ENCODE results near the gene MTA3.

DNA sequence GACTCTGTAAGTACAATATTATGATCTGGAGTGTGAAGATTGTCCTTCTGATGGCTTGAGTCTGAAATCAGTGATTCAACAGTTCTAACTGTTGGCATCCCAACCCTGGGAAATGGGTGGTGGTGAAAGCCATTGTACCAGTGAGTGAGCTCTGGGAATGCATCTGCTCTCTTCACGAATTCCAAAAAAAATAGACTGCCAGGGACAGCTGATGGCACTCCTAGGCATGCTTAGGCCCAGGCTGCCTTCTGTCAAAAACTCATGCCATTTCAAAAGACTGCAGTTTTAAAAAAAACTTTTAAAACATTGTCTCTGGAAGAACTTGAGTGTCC, 175.2 kb downstream of the MTA3 start:
- TF ChIP-seq, protein P1, sequence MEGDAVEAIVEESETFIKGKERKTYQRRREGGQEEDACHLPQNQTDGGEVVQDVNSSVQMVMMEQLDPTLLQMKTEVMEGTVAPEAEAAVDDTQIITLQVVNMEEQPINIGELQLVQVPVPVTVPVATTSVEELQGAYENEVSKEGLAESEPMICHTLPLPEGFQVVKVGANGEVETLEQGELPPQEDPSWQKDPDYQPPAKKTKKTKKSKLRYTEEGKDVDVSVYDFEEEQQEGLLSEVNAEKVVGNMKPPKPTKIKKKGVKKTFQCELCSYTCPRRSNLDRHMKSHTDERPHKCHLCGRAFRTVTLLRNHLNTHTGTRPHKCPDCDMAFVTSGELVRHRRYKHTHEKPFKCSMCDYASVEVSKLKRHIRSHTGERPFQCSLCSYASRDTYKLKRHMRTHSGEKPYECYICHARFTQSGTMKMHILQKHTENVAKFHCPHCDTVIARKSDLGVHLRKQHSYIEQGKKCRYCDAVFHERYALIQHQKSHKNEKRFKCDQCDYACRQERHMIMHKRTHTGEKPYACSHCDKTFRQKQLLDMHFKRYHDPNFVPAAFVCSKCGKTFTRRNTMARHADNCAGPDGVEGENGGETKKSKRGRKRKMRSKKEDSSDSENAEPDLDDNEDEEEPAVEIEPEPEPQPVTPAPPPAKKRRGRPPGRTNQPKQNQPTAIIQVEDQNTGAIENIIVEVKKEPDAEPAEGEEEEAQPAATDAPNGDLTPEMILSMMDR (IDR thresholded peaks at IDR 0.05), result no peak
- TF ChIP-seq POLR2A (IDR thresholded peaks at IDR 0.05) (no peak), EP300 (IDR thresholded peaks at IDR 0.05) (no peak)
